HG02885 (cell line): ENCODE measurements around the gene PDE2A.

Experiments
- ATAC-seq: cut with Tn5 transposase; IDR thresholded peaks from one replicate; pipeline ENCODE4 v1.9.1; 2021; ENCODE audit warnings: mild to moderate bottlenecking; ENCODE audit not compliant: unreplicated experiment, poor library complexity

PDE2A gene

GRCh38 chr11:72685560-72686480 lies 11.6 kb upstream of the PDE2A start:
- ATAC-seq, result no peak

- ATAC-seq, result peak; percentile 55
Measured at GRCh38 chr11:72684236-72684912, 10.2 kb upstream of the PDE2A start.

DNA sequence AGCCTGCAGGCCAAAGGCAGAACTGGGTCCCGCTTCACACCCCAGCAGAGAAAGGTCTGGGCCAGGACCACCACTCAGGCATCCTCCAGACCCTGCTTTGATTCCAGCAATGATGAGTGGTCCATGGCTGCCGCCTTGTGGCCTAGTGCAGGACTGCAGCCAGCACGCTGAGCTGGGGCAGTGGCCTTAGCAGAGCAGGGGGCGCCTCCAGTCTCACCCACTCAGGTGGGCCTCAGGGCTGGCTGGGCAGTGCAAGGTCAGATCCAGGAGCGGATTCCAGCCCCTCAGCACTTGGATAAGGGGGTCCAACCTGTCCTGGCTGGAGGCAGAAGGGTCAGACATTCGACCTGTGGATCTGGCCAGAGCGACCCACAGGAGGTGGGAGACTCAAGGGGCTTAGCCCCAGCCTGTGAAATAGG lies 9.6 kb upstream of the PDE2A start:
- ATAC-seq, result peak; percentile 59

GRCh38 chr11:72682858-72683243 lies 8.6 kb upstream of the PDE2A start:
- no peak for ATAC-seq

DNA sequence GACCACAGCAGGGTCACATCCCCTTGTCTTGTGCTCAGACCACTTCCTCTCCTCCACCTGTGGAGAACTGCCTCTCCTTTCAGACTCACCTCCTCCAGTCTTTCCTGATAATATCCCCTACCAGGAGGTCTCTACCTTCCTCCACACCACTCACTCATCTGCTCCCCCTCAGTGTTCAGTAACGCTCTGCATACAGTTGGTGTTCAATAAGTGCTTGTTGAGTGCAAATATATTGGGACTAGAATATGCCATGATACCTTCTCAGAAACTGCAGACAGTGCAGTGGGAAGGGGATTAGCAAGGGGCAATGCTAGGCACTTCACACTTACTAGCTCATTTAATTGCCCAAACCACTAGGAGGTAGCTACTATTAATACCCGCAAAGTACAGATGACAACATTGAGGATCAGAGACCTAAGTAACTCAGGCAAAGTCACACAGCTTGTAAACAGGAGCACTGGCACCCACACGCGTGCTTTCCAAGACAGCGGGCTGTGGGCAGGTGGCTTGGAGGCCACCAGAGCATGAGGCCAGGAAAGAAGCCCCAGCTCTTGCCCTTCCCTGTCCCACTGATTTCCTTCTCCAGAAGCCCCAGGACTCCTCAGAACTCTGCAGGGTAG lies 8.1 kb upstream of the PDE2A start:
- no peak for ATAC-seq

DNA sequence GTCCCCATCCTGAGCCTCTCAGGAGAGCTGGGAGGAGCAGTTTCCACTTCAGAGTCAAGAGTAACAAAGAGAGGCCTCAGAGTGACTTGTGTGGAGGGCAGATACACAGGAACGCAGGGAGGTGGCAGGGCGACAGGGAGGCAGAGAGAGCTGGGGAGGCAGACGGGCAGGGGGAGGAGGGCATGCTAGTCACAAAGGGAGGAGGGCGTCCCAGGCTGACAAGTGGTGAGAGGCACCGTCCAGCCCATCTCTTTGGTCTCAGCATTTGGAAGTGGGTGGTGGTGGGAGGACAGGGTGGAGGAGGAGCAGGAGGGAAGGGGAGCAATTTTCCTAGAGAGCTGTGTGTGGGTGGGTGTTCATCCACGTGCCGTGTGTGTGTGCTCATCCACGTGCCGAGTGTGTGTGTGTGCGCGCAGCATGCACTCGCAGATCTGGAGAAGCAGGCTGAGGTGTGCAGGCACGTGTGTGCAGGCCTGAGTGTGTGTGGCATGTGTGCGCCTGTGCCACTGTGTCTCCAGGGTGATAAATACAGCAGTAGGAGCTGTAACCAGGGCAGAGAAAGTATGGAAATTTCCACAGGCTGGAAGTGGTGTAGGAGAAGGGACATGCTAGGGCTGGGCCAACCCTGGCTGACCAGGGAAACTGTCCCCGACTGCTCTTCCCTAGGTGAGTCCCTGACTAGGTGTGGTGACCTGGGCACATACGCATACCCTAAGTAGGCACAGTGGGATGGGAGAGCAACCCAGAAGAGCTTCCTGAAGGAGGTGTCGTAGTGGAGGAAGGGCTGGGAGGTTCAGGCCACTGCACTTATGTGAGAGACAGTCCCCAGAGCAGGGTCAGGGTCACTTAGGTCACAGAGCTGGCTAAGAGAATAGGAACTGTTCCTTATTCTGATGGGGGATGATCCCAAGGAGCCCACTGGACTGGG lies 7.3 kb upstream of the PDE2A start:
- ATAC-seq, result no peak

DNA sequence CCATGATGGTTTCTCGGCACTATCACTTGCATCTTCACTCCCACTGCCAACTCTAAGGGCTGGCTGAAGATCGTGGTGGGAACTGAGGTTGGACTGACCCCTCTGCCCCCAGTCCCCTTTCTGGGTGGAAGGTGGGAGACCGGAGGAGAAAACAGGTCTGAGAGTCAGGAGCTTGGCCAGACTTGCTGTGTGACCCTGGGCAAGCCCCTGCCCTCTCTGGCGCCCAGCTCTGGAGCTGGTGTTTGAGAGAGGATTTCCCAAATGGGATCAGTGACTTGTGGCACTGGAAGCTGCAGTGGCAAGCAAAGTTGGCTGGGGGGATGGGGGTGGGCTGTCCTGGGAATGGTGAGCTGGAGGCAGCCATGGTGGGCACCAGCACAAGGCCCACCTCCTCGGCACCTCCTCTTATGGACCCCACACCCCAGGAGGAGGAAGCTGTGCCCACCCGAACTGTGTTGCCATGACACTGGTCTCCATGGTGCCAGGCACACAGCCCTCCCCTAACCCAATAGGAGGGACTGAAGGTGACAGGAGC lies 6.5 kb upstream of the PDE2A start:
- no peak for ATAC-seq

DNA sequence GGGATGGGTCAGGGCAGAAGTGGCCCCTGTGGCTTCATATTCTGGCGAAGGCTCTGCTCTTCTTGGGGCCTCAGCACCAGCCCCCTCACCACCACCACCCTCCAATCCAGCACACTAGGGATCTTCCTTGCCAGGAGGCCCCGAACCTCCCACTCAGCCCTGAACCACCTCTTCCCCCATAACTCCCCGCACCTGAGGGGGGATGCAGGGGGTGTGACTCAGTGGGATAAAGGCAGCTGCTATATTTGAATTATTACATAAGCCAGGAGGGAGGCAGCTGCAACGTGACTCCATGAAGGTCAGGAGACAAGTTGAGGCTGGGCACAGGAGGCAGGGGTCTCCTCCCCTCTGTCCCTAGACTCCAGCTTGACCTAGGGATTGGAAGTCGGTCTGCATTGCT lies 5.6 kb upstream of the PDE2A start:
- no peak for ATAC-seq

- ATAC-seq, result no peak
Measured at GRCh38 chr11:72678524-72678923, 4.3 kb upstream of the PDE2A start.

GRCh38 chr11:72676861-72677341 lies 2.7 kb upstream of the PDE2A start:
- no peak for ATAC-seq

GRCh38 chr11:72675221-72675620 lies 999 bp upstream of the PDE2A start:
- no peak for ATAC-seq

- no peak for ATAC-seq
Measured at GRCh38 chr11:72673284-72673942, 809 bp downstream of the PDE2A start.

- ATAC-seq, result no peak
Measured at GRCh38 chr11:72672597-72673238, 1.5 kb downstream of the PDE2A start.

DNA sequence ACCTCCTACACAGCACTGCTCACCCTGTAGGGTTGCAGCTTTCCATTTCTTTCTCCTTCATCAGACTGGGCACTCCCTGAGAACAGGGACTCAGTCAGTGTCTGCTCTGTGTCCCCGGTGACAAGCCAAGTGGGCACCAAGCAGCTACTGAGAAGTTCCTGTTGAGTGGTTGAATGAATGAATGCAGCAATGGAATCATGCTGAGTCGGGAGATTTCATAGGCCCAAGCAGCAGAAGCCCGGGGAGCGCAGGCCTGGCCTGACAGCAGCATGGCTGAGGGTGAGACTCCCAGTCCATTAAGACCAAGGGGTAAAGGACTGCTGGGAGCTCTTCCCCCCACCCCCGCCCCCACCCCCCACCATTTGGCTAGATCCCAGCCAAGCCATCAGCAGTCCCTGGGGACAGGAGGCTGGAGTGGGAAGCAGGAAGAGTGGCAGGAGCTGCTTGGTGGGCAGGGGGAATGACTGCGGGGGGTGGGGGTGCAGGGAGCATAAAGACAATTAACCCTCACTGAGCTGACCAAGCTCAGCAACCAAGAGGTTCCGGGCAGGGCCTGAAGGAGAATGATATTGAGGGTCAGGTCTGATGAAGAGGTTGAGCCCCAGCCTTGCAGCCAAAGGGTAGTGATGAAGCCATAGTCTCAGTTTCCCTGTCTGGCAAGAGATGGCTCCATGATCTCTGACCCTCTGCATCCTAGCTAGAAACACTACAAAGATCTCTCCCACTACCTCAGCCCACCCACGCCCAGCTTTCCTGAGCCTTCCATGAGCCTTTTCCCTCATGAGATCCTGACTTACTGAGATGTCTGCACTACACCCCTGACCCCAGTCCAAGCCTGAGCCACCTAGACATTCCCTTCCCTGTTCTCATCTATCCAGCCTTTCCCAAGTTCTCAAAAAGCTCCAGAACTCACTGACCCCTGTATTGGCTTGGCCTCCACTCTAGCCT lies 2.8 kb downstream of the PDE2A start:
- no peak for ATAC-seq

DNA sequence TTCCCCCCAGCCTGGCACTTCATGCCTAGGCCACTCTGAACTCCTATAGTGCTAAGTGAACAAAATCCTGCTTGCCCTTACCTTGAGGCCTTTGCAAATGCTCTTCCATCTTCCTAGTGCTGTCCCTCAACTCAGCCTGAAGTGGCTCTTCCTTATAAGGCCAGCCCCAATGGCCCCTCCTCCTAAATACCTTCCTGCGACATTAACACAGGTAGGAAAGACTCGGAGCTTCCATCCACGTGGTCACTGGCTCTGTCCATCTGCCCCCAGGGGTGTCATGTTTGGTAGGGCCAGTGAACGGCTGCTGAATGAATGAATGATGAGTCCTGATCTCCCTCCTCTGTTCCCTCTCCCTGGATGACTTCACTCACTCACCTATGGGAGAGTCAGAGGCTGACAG lies 4.2 kb downstream of the PDE2A start:
- ATAC-seq, result no peak

- ATAC-seq, result no peak
Measured at GRCh38 chr11:72669527-72669926, 4.7 kb downstream of the PDE2A start.

GRCh38 chr11:72668629-72669347 lies 5.4 kb downstream of the PDE2A start:
- peak; percentile 95 for ATAC-seq
